ENCODE results near the gene KAZN. TPM values are rescaled to one million over a fixed set of nuclear protein-coding genes. Genes with fewer than 3 reads are reported as not detected.

The KAZN gene
- total RNA-seq, 1 experiment from 2014 or later = 6.5 TPM

DNA sequence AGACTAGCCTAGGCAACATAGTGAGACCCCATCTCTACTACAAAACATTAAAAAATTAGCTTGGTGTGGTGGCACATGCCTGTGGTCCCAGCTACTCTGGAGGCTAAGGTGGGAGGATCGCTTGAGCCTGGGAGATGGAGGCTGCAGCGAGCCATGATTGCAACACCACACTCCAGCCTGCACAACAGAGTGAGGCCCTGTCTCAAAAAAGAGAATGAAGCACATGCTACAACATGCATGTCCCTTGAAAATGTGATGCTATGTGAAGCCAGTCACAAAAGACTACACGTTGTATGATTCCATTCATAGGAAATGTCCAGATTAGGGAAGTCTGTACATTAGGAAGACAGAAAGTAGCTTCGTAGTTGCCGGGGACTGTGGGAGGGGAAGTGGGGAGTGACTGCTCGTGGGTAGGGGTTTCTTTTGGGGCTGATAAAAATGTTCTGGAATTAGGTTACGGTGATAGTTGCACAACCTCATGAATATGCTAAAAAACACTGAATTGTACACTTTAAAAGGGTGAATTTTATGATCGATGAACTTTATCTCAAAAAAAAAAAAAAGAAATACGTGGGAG lies 202.1 kb downstream of the KAZN start:
- in situ Hi-C loops (cut with HindIII; ENCODE audit: low pct_unique_long_range_greater_than_20kb, low sequenced_read_pairs) = no loop called here
- no peak for DNase-seq (ENCODE audit: low read depth, low spot score)

- DNase-seq (ENCODE audit: low read depth, low spot score) = no peak
- in situ Hi-C loops (cut with HindIII; ENCODE audit: low pct_unique_long_range_greater_than_20kb, low sequenced_read_pairs) = no loop called here
Observed at GRCh38 chr1:14803002-14803789, 204.7 kb downstream of the KAZN start.

DNA sequence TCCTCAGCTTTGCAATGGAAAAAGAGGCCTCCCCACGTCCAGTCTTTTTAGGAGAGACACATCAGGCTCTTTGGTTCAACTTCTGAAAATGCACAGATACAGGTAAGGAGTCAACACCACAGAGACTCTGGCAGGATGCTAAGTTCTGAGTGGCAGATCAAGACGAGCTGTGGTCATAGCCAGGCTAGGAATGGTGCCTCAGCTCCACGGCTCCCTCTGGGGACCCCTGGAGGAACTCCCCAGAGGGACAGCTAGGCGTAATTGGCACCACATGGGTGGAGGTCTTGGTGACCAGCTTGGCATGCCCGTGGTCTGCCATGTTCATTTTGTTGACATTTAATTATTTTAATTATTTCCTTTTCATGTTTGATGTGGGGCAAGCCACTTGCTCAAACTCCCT lies 206.1 kb downstream of the KAZN start:
- peak; percentile 20 for DNase-seq (ENCODE audit: low read depth, low spot score)
- in situ Hi-C loops (cut with HindIII; ENCODE audit: low pct_unique_long_range_greater_than_20kb, low sequenced_read_pairs) = no loop called here

DNA sequence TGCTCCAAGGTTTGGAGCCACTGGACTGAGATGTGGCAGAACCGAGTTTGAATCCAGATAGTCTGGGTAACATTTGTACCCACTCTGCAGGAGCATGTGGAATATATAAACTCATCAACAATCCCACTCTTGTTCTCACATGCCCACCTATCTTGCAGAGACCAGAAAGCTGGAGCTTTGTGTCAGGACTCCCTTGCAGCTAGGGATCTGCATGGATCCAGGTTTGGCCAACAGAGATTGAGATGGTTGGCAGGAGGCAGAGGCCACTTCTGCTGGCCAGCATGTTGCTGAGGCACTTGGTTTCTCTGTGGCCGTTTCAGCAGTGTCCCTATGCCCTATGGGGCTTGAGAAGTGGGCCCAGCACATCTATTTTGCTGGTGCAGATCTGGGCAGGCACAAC lies 208.3 kb downstream of the KAZN start:
- in situ Hi-C loops (cut with HindIII; ENCODE audit: low pct_unique_long_range_greater_than_20kb, low sequenced_read_pairs) = no loop called here
- no peak for DNase-seq (ENCODE audit: low read depth, low spot score)

GRCh38 chr1:14808768-14809167 lies 210.3 kb downstream of the KAZN start:
- in situ Hi-C loops (cut with HindIII; ENCODE audit: low pct_unique_long_range_greater_than_20kb, low sequenced_read_pairs) = no loop called here
- DNase-seq (ENCODE audit: low read depth, low spot score) = no peak

DNA sequence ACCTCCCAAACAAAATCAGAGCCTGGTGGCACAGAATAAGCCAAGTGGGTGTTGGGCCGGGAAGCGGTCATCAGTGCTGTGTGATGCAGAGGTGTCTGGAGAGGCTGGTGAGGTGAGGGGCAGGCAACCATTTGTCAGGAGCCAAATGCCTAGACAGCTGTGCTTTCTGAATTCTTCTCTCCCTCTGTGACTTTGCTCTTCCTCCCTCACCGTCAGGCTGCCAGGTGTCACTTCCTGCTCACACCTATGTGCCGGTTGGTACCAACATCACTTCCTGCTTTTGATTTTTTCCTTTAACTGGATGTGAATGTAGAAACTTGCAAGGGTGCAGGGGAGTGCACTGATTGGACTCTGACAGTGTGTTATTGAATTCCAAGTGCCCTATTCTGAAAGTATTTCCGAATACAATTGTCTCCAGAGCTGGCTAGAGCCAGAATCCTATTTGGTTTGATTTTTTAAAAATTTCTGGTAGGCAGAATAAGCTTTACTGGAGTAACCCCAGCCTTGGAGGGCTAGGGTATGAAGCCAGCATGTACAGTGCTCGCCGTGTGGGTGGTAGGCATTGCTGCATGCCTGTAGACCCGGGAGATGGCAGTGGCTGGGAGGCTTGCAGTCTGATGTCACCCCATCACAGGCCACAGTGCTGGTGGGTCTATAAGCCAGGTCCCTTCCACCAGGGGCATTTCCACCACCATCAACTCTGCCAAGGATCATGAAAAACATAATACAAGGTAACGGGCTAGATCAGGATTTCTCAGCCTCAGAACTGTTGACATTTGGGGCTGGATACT lies 210.9 kb downstream of the KAZN start:
- no peak for DNase-seq (ENCODE audit: low read depth, low spot score)
- in situ Hi-C loops (cut with HindIII; ENCODE audit: low pct_unique_long_range_greater_than_20kb, low sequenced_read_pairs) = no loop called here

DNA sequence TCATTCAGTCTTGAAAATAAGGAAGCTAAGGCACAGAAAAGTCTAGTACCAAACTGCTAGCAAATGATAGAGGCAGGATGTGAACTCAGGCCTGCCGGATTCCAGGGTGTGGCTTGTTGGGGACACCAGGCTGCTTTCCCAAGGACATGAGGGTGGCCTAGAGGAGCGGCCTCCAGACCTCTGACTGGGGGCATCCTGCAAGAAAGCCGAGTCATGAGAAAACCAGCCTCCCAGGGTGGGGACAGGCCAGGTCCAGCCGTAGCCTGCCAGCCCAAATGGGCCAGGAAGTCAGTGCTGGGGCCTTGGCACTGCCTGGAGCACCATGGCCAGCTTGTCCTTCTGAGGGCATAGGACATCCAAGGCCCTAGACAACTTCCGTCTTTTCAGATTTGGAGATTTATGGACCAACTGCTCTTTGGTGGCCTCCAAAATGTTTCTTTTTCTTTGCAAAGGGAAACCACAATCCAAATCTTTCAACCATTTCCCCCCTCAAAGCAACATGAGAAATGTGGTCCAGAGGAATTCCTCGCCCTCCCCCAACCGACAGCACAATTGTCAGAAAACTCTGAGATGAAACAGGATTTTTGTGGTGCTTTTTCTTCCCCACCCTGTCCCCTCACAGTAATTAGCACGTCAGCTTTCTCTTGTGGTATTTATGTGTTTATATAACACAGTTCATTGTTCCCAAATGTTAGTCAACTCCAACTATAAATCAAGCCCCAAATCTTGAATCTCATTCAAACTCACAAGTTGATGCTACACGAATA lies 212.3 kb downstream of the KAZN start:
- no peak for DNase-seq (ENCODE audit: low read depth, low spot score)
- in situ Hi-C loops (cut with HindIII; ENCODE audit: low pct_unique_long_range_greater_than_20kb, low sequenced_read_pairs) = no loop called here

DNA sequence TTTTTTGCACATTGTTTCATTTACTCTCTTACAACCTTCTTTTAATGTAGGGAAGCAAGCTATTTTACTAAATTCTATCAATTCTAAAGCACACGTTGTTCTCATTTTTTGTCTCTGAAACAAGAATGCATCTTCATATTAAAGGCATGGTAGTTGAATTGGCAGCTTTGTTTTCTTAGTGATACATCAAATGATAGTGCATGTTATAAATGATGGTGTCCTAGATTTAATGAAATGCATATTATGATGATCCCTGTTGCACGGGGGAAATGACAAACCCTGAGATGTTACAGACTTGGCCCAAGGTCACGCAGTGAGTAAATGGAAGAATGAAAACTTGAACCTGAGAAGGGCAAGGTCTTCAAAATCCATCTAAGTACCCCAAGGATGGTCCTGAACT lies 213.1 kb downstream of the KAZN start:
- in situ Hi-C loops (cut with HindIII; ENCODE audit: low pct_unique_long_range_greater_than_20kb, low sequenced_read_pairs) = no loop called here
- DNase-seq (ENCODE audit: low read depth, low spot score) = no peak

- in situ Hi-C loops (cut with HindIII; ENCODE audit: low pct_unique_long_range_greater_than_20kb, low sequenced_read_pairs) = no loop called here
- DNase-seq (ENCODE audit: low read depth, low spot score) = no peak
Observed at GRCh38 chr1:14812189-14812588, 213.7 kb downstream of the KAZN start.

GRCh38 chr1:14815175-14815877 lies 216.8 kb downstream of the KAZN start:
- no peak for DNase-seq (ENCODE audit: low read depth, low spot score)
- in situ Hi-C loops (cut with HindIII; ENCODE audit: low pct_unique_long_range_greater_than_20kb, low sequenced_read_pairs) = no loop called here

DNA sequence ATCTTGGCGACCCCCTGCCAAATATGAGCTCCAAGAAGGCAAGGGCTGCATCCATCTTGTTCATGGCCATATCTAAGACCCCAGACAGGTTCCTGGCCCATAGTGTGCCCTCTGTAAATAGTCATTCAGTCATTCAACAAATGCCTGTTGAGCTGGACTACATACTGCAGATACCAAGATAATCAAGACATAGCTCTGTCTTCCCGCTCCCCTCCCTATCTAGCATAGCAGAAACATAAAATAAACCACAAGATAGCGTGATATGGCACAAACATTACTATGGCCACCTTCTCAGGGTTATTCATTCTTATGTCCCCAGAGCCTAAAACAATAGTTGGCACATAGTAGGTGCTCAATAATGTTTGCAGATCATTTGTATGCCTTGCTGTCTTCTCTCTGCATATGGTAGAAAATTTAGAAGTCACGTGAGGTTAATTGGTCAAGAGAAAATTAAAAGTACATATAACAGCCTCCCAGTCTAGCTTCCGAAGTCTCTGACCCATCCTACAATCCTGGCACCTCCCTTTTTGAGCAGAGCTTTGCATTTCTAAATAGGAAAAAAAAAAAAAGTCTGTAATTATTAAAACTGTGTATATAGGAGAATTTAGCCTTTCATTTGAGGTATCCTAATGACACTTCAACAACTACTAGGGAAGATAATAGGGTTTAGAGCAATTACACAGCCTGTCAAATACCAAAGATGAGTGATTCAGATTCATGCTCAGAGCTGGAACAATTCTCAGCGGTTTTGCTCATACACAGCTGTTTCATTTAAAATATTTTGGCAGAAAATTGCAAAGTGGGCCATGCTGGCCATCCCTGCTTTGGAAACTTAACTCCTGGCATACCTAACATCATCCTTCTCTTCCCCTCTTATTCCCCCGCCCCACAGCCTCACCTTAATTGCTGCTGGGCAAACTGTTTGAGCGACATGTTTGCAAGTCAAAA lies 219.0 kb downstream of the KAZN start:
- no peak for DNase-seq (ENCODE audit: low read depth, low spot score)
- in situ Hi-C loops (cut with HindIII; ENCODE audit: low pct_unique_long_range_greater_than_20kb, low sequenced_read_pairs) = no loop called here

DNA sequence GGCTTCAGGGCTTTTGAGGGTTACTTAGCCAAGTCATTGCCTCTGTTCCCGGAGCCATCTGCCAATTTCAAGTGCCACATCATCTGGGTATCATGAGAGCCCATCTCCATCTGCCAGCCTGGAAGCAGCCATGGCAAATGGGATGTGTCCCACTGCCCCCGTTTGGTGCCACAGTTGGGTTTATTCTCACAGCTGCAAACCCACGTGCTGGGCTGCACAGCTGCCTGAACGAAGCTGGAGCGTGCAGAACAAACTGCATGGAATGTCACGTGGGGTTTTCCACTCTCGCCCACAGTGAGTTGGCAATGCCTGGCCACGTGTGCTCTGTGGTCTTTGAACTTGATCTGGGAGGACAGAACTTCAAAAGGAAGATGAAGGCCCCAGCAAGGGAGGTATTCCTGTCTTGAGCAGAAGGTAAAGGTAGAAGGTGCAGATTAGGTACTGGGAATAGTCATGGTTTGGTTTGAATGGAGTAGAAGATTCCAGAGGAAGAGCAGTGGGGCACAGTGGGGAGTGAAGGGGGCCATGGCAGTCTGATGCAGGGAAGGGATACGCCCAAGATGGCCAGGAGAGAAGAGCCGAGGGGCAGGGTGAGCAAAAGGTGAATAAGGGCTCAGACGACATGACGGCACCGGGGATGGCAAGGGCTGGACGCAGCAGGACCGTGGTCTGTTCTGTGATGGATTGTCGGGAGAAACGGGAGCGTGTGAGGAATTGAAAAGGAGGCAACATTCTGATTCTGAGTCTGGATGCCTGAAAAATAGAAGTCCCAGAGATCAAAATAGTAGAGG lies 222.0 kb downstream of the KAZN start:
- in situ Hi-C loops (cut with HindIII; ENCODE audit: low pct_unique_long_range_greater_than_20kb, low sequenced_read_pairs) = no loop called here
- no peak for DNase-seq (ENCODE audit: low read depth, low spot score)

DNA sequence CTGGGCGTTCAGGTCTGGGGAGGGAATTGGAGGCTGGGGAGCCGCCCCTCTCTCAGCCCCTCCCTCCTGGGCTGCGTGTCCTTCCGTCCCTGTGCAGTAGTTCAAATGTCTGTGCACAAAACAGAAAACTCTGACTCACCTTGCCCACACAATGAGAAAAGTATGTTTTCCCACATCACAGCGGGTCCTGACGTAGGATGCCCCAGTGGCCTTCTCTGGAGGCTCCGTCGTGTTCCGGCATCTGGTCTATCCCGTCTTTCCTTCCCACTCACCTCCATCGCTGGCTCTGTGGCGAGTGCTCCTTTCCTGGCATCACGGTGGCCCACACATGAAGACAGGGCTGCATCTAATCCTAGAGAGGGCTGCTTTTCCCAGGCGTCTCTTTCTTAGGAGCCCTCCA lies 224.0 kb downstream of the KAZN start:
- no peak for DNase-seq (ENCODE audit: low read depth, low spot score)
- in situ Hi-C loops (cut with HindIII; ENCODE audit: low pct_unique_long_range_greater_than_20kb, low sequenced_read_pairs) = no loop called here

- DNase-seq (ENCODE audit: low read depth, low spot score) = no peak
- in situ Hi-C loops (cut with HindIII; ENCODE audit: low pct_unique_long_range_greater_than_20kb, low sequenced_read_pairs) = no loop called here
Observed at GRCh38 chr1:14822996-14823395, 224.5 kb downstream of the KAZN start.

- no peak for DNase-seq (ENCODE audit: low read depth, low spot score)
- in situ Hi-C loops (cut with HindIII; ENCODE audit: low pct_unique_long_range_greater_than_20kb, low sequenced_read_pairs) = no loop called here
Observed at GRCh38 chr1:14824314-14824915, 225.9 kb downstream of the KAZN start.
